SU-DHL-6 (cell line): Measurements from ENCODE around the gene CDK6.

Experiments used
- CTCF ChIP-seq: fragments of 200-600 bp; sonication (generic); IDR thresholded peaks from one replicate; pipeline ENCODE4 v1.5.1; 2017; ENCODE audit warnings: antibody characterized with exemption, mild to moderate bottlenecking, low read length, moderate library complexity; ENCODE audit not compliant: insufficient read depth, poor library complexity, severe bottlenecking
- EZH2phosphoT487 ChIP-seq: fragments of 200-600 bp; sonication (generic), shearing (Covaris generic); conservative IDR thresholded peaks from 2 replicates; pipeline ENCODE4 v1.6.1; 2018; ENCODE audit warnings: mild to moderate bottlenecking, antibody characterized with exemption, low read length, moderate library complexity, mixed read lengths

GRCh38 chr7:92699966-92700514 is 136.3 kb downstream of the CDK6 start:
- TF ChIP-seq CTCF (no peak), EZH2phosphoT487 (no peak)
